GM18507 (cell line): ENCODE data around the gene LRRC23.
"Not testable (repeated sequence)": the region's sequence is repeated elsewhere in the genome, so short reads cannot be mapped to it uniquely, and the experiment has no call there.

Source experiments
- DNase-seq: peaks from one replicate; pipeline ENCODE4 v3.0.0; 2011; ENCODE audit warnings: low read depth; ENCODE audit not compliant: insufficient read length; ENCODE audit errors: extremely low spot score
- FAIRE-seq: peaks from 2 replicates; lab custom pipeline; 2011; peaks lifted over from hg19 to GRCh38; lab: Jason Lieb, UNC

Gene LRRC23

GRCh38 chr12:6904280-6905276 is at the start of gene LRRC23:
LRRC23 (plus strand) TSS chr12:6904822; CDS start chr12:6905634, 812 bp downstream.
- peak; percentile 93 for DNase-seq
- FAIRE-seq = peak; percentile 99

GRCh38 chr12:6855322-6855721 is 49.3 kb upstream of the LRRC23 start:
- no peak for FAIRE-seq

DNA sequence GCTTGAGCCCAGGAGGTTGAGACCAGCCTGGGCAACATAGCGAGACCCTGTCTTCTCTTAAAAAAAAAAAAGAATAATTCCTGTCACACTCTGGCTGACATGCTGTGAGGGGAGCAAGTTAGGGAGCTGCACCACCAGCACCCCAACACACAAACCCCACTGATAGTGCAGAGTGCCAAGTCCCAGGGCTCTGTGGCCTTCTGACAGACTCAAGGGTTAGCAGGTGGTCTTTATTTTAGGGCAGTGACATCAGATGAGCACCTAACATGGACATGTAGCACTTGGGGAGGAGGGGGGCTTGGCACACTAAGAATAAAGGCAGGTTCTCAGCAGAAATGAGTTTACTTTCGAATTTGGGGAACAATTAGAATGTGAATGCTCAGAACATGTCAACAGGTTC is 45.8 kb upstream of the LRRC23 start:
- FAIRE-seq = no peak
- no peak for DNase-seq

More at GRCh38 chr12:6855322-6855721, 49.3 kb upstream of the LRRC23 start:
- DNase-seq = no peak

DNA sequence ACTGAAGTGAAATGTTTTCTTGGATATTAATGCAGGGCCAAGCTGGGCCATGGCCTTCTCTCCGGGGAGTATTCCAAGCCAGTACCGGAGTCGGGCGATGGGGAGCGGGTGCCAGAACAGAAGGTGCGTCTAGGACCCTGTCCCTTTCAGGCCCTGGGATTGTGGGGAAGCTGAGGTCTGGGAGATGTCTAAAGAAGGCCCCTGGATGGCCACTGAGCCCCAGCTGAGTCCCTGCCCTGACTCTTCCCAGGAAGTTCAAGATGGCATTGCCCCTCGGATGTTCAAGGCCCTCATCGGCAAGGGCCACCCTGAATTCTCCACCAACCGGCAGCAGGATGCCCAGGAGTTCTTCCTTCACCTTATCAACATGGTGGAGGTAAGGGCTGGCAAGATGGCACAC is 44.5 kb upstream of the LRRC23 start:
- DNase-seq (no peak), FAIRE-seq (no peak)

GRCh38 chr12:6860942-6861341 is 43.7 kb upstream of the LRRC23 start:
- DNase-seq = no peak
- no peak for FAIRE-seq

DNA sequence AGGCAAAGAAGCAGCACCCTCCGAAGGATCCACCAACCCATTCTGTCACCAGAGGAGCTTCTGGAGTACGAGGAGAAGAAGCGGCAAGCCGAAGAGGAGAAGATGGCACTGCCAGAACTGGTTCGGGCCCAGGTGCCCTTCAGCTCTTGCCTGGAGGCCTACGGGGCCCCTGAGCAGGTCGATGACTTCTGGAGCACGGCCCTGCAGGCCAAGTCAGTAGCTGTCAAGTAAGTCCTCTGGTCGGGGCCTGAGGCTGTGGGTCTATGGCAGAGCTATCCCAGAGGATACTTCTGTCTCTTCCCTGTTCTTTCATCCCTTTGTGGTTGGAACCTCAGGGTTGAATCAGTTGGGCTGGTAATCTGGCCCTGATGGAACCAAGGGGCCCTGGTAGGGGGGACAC is 43.2 kb upstream of the LRRC23 start:
- DNase-seq = no peak
- FAIRE-seq = no peak

- DNase-seq (no peak), FAIRE-seq (no peak)
Measured at GRCh38 chr12:6863033-6863432, 41.6 kb upstream of the LRRC23 start.

DNA sequence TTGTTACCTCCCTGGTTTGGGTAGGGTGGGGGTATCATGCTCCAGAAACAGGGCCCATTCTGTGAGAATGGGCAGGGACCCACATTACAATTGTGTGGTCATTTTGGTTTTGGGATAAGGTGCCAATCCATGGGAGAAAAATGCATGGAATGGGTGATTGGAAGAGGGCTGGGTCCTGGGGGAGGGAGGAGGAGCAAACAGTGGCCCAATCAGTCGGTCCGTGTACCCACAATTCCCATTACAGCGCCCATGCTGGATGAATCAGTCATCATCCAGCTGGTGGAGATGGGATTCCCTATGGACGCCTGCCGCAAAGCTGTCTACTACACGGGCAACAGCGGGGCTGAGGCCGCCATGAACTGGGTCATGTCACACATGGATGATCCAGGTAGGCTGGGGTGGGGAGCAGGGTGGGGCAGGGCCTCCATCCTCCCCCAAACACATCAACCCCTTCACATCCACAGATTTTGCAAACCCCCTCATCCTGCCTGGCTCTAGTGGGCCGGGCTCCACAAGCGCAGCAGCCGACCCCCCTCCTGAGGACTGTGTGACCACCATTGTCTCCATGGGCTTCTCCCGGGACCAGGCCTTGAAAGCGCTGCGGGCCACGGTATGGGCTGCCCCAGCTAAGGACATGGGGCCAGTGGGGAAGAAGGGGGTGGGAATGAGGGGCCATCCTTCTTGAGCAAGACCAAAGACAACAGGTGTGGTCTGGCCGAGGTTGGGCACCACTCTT is 40.9 kb upstream of the LRRC23 start:
- DNase-seq (no peak), FAIRE-seq (no peak)

- DNase-seq, FAIRE-seq: not testable (repeated sequence)
Measured at GRCh38 chr12:6865307-6865706, 39.3 kb upstream of the LRRC23 start.

- DNase-seq (no peak), FAIRE-seq (no peak)
Measured at GRCh38 chr12:6866163-6866919, 38.3 kb upstream of the LRRC23 start.

DNA sequence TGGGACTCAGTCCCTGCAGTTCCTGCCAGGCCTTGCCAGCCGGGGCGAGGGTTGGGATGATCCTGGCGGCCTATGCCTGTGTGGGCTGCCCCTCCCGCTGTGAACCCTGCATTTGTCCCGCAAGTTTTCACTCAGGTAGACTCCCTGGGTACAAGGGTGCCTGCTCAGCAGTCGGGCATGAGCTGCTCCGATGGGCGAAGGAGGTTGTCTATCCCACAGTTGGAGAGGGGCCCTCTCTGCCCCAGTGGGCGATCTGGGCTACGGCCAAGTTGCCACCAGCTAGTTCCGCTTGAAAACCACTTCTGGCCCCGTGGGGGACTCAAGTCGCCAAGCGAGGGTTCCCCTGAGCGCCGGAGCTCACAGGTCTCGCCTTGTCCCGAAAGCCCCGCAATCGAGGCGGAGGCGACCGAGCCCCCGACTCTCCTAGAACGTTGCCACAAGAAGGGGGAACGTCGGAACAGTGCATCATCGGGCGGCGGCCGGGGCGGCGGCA is 37.7 kb upstream of the LRRC23 start:
- DNase-seq (no peak), FAIRE-seq (no peak)

DNA sequence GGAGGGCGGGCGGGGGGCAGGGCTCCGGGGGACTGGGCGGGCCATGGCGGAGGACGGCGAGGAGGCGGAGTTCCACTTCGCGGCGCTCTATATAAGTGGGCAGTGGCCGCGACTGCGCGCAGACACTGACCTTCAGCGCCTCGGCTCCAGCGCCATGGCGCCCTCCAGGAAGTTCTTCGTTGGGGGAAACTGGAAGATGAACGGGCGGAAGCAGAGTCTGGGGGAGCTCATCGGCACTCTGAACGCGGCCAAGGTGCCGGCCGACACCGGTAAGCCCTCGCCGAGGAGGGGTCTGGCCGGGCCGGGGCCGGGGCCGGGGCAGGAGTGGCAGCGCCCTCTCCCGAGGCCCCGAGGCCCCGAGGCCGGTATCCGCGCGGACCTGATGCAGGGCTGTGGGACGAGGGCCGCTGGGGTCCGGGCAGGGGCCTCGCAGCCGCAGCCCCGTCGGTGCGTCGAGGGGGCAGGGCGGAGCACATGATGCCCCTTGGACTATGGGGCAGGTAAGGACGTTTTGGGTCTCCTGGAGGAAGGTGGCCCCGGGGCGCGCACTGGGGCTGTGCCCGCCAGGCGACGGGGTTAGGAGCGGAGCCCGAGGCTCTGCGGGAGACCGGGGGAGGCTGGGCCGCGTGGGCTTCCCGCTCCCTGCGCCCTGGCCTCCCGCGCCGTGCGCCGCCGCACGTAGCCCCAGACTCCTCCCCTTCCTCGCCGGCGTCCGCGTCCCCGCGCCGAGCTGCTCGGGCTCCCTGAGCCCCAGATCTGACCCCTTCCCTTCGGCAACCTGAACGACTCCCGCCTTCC is 37.0 kb upstream of the LRRC23 start, which contains the start of gene TPI1:
TPI1 (plus strand) TSS at position 119 of the 798 bp plus-strand sequence; CDS start at position 155, 36 bp downstream.
- FAIRE-seq (peak; percentile 89), DNase-seq (peak; percentile 84)

GRCh38 chr12:6868211-6869048 is 36.2 kb upstream of the LRRC23 start:
- DNase-seq (no peak), FAIRE-seq (no peak)

GRCh38 chr12:6869049-6870021 is 35.3 kb upstream of the LRRC23 start:
- DNase-seq = no peak
- peak; percentile 90 for FAIRE-seq

DNA sequence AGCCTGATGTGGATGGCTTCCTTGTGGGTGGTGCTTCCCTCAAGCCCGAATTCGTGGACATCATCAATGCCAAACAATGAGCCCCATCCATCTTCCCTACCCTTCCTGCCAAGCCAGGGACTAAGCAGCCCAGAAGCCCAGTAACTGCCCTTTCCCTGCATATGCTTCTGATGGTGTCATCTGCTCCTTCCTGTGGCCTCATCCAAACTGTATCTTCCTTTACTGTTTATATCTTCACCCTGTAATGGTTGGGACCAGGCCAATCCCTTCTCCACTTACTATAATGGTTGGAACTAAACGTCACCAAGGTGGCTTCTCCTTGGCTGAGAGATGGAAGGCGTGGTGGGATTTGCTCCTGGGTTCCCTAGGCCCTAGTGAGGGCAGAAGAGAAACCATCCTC is 34.3 kb upstream of the LRRC23 start:
- not testable (repeated sequence) for FAIRE-seq, DNase-seq

DNA sequence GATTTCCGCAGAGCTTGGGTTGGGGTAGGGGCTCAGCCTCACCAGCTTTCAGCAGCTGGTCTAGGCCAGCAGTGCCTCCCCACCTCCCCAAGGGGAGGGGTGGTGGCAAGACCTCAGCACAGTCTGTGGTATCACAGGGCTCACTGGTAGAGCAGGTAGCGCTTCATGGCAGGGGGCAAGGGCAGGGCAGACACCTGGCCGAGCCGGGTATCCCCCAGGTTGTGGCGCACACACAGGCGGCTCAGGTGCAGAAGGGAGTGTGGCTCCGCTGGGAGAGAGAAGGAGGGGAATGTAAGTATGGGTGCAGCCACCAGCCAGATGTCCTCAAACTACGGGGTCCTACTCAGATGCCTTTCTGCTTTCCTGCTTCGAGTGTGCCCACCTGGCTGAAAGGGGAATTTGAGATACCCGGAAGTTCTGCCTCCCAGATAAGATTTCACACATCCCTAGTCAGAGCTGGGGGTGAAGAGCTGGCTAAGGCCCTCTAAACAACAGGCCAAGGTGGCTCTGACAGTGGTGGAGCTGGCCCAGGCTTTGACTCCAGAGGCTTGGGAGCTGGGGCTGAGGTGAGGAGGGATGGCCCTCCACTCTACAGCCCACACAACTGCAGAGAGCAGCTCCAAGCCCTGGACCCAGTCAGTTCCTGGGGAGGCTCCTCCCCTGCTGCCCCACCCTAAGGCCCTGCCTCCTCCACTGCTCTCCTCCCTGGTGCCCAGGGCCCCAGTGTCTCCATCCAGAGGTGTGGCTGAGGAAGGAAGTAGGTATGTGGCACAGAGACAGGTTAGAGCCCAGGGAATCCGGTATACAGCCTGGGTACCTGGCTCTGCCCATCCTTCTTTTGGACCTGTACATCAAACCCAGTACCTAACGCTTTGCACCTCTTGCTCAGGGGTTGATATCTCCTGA is 33.3 kb upstream of the LRRC23 start:
- DNase-seq = no peak
- FAIRE-seq = no peak
